ENCODE measurements around the gene NMT1.
A peak's percentile ranks its signal among the peaks of the same experiment; 100 is the strongest.

Gene NMT1

DNA sequence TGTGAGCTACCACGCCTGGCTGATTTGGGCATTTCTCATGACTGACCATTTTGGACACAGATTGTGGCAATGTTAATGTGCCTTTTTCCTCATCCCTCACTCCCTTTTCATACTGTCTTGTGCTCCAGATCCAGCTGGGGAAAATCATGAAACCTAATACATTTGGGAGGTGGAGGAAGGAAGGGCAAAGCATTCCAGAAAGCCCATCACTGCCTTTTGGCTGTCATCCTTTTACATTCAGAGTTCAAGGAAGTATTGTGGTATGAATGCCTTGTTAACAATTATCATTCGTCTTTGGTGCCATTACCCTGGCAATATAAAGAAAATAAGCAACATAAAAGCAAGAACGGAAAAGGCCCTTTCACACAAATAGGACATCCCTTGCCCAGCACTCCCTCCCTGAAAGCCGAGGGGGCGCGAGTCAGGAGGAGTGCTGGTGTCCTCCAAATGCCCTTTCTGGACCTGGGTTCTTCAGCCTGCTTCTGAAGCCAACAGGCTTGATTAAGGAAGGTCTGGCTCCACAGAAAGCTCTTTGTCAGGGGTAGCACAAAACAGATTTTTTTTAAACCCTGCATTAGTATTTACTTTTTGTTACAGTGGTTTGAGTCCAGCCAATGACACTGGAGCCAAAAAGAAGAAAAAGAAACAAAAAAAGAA, 20.1 kb downstream of the NMT1 start:
- DNase-seq (ENCODE audit: low spot score) = peak; percentile 41

DNA sequence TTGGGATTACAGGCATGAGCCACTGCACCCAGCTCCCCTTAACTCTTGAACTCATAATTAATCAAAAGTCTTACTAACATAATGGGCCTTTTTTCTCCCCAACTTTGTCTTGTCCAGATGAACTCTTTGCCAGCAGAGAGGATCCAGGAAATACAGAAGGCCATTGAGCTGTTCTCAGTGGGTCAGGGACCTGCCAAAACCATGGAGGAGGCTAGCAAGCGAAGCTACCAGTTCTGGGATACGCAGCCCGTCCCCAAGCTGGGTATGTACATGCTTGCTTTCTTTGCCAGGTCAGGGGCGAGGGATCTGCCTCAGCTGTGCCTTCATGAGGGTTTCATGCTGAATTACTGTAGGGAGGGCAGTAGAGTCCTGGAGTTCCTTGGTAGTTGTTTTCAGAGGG, 25.3 kb downstream of the NMT1 start:
- peak; percentile 71 for DNase-seq (ENCODE audit: low spot score)

DNA sequence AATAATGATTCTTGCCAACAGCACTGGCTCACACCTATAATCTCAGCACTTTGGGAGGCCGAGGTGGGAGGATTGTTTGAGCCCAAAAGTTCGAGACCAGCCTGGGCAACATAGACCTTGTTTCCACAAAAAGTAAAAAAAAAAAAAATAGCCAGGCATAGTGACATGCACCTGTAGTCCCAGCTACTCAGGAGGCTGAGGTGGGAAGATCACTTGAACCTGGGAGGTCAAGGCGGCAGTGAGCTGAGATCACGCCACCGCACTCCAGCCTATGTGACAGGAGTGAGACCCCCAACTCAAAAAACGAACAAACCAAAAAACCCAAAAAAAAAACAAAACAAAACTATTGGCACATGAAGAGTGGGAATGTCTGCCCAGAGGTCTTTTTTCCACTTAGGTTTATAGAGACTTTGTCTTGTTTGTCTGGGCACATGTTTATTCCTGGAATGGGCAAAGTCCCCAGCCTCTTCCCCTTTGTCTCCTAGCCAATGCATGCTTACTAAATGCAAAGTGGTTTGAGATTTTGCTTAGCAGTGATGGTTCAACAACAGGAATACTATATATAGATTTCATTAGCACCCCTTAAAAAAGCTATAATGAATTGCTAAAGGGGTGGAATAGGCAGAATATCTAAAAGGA, 25.9 kb downstream of the NMT1 start:
- peak; percentile 54 for DNase-seq (ENCODE audit: low spot score)

DNA sequence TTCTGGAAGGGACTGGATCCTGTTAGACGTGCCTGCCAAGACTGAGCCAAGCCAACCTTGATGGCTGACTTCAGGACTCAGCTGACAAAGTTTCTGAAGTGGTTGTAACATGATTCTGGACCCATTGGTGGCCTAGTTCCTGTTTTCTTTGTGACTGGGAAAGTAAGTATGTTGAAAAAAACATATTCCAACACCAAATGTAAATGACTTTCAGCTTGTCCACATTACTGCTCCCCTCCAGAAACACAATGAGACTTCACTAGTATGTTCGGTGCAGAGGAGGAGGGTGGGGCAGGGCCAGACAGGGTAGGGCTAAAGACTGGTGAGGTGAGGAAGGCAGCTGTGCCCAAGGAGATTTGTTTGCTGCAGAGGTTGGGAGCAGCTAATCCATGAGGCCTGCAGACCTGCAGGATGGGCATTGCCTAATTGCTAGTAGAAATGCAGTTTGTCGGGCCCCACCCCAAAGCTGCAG, 26.4 kb downstream of the NMT1 start:
- DNase-seq (ENCODE audit: low spot score) = no peak

DNA sequence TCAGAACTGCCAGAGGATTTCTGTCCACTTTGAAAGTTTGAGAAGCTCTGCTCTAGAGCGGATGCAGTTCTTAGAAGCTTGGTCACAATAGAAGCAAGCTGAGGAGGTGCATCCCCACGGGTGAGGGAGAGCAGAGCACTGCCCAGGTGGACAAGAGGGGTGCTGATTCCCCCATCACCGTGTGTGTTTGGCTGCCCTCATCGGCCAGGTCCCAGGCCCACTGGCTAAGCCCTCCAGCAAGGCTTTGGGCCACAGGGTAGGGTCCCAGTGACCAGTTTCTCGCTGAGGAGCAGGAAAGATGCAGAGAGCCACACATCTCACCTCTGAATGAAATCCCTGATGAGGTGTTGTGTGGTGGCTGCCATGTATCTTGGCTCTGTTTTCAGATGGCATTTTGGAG, 26.9 kb downstream of the NMT1 start:
- no peak for DNase-seq (ENCODE audit: low spot score)

DNA sequence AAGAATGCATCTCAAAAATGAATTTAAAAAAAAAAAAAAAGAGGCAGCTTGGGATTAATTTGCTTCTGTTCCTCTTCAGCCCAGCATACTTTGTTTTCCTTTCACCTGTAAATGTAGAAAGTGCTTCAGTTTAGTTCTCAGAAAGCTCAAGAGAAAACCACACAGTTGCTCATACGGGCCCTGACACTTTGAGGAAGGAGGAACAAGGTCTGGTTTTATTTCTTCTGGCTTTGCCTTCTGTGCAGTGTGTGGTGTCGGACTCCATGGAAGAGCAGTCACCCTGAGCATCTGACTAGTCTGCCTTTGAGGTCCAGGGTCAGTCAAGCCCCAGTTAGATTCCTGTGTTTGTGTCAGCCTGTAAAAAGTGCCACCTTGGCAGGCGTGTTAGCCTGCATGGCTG, 27.6 kb downstream of the NMT1 start:
- DNase-seq (ENCODE audit: low spot score) = no peak

- no peak for DNase-seq (ENCODE audit: low spot score)
Observed at GRCh38 chr17:45090711-45091110, 29.6 kb downstream of the NMT1 start.

DNA sequence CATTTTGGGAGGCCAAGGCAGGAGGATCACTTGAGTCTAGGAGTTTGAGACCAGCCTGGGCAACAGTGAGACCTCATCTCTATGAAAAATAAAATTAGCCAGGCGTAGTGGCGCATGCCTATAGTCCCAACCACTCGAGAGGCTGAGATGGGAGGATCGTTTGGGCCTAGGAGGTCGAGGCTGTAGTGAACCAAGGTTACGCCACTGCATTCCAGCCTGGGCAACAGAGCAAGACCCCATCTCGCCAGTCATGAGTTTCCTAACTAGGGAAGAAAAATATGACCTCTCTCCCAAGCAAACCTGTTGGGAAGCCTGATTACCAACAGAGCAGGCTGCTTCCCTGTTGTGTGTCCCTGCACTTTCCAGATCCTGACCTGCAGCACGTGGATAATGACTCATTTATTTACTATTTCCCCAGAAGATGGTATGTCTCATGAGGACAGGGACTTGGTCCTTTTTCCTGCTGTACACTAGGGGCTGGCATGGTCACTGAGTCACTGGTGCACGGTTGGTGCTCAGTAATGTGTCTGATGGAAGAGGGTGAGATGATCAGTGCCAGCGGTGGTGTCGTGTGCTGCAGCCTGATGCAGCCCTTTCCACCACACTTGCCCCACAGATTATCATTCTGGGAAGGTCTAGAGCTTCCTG, 30.8 kb downstream of the NMT1 start:
- no peak for DNase-seq (ENCODE audit: low spot score)

GRCh38 chr17:45092911-45093430, 31.9 kb downstream of the NMT1 start:
- peak; percentile 99 for DNase-seq (ENCODE audit: low spot score)

GRCh38 chr17:45093444-45094110, 32.5 kb downstream of the NMT1 start:
- DNase-seq (ENCODE audit: low spot score) = peak; percentile 32

DNA sequence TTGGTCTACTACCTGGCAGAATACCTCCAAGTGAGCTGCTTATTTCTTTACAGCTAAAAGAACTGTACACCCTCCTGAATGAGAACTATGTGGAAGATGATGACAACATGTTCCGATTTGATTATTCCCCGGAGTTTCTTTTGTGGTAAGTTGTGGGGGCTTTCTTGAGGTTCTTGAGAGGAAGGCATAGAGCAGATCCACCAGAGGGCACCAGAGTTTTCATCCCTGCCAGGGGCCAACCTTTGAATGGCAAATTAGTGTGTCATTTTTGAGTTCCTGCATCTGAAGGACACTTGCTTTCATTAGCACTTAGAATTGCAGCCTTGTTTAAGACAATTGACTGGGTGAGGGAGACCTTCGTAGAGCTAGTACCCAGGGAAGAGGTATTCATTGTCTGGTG, 35.0 kb downstream of the NMT1 start:
- peak; percentile 26 for DNase-seq (ENCODE audit: low spot score)

- DNase-seq (ENCODE audit: low spot score) = no peak
Observed at GRCh38 chr17:45096926-45097325, 35.8 kb downstream of the NMT1 start.

DNA sequence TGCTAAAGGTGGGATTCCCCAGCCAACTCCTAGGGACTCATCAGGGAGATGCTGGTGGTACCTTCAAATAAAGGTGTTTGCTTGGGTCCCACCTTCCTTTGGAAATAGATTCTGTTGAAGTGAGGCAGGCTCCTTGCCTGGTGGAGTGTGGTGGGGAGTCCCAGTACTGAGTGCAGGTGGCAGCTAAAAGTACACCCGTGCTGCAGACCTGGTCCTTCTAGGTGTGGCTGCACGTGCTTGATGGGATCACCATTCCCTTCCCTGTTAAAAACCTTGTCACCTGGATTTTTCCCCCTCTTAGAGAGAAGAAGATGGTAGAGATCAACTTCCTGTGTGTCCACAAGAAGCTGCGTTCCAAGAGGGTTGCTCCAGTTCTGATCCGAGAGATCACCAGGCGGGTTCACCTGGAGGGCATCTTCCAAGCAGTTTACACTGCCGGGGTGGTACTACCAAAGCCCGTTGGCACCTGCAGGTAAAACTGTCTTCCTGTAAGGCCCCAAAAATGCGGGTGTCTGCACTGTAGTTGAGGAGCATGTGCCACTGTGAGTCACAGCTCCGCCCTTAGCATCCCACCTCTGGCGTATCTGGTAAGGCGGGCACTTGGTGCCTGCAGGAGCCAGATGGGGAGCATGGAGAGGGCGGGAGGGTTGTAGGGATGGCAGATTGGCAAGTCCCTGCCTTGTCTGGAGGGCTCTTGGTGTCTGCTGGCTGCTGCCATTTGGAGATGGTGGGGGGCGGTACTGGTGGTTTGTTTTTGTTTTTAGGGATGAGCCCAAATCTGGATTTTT, 37.2 kb downstream of the NMT1 start:
- no peak for DNase-seq (ENCODE audit: low spot score)

GRCh38 chr17:45098869-45099616, 37.9 kb downstream of the NMT1 start:
- peak; percentile 81 for DNase-seq (ENCODE audit: low spot score)

DNA sequence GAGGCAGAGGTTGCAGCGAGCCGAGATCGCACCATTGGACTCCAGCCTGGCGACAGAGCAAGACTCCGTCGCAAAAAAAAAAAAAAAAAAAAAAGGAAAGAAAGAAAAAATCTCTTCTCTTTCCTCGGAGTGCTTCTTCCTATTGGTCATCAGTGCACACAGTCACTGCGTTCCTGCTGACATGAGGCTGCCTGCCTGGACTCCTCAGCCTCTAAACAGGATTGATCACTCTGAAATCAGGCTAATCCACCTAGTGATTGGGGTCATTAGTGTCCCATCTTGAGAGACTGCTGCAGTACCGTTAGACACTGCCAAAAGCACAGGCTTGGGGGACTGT, 40.4 kb downstream of the NMT1 start:
- DNase-seq (ENCODE audit: low spot score) = no peak

DNA sequence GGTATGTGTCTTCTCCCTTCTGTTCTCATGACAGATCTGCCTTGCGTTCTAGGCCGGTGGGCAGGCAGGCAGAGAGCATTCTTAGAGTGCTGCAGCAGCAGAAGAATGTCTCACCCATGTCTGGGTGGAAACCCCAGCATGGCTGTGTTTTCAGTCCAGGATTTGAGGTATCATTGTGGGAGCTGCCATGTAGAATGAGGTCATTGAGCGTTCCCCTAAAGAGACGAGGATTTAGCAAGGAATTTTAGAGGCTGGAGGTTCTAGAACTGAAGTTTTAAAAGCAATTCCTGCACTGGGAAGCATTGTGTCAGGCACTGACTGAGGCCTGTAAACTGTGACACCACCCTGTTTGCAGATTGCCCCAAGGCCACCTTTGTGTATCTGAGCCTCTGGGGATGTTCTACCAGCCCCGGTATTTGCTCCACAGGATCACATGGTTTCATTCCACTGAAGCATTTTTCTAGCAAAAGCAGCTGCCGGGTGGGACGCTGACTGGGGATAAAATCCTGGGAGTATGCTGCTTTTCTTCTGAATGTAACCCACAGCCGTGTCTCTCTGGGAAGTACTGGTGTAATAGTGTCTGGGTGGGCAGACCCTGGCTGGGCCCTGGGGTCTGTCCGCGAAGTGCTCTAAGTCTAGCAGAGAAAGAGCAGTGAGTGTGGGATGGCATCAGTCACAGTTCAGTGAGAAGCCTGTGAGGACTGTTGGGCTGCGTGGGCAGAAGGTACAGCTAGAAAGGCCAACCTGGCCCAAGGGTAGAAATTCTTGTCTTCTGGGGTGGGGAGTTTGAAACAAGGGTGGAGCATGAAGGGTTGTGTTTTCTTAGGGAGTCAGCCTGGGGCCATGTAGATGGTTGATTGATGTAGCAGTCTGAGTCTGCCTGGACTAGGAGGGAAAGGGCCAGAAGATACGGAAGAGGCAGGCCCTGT, 41.0 kb downstream of the NMT1 start:
- no peak for DNase-seq (ENCODE audit: low spot score)

DNA sequence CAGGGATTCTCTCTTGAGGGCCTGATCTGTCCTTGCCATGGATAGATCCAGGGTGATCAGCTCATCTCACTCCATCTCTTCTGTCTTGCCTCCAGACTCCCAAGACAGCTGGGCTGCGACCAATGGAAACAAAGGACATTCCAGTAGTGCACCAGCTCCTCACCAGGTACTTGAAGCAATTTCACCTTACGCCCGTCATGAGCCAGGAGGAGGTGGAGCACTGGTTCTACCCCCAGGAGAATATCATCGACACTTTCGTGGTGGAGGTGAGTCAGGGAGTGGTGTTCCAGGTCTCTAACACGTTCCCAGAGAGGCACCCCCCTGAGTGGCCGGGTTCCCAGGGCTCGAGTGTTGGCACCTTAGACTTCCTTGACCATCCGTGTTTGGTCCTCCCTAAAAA, 41.7 kb downstream of the NMT1 start:
- no peak for DNase-seq (ENCODE audit: low spot score)

GRCh38 chr17:45103269-45103795, 42.2 kb downstream of the NMT1 start:
- no peak for DNase-seq (ENCODE audit: low spot score)

GRCh38 chr17:45104029-45104428, 42.9 kb downstream of the NMT1 start:
- DNase-seq (ENCODE audit: low spot score) = no peak

DNA sequence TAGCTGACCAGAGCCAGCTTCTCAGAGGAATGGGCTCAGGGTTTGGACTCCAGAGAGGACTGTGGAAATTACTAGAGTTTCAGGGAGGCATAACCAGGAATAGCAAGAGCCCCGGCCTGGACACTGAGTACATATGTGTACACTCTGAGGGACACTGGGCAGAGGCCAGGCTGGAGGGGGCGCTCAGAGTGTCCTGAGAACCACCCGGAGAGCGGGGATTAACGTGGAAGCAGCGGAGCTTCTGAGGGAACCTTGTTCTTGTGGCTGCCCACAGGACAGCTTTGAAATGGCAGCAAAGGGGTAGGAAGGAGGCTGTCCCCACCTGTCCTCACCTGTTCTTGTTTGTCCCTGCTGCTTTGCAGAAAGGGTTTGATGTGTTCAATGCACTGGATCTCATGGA, 43.4 kb downstream of the NMT1 start:
- DNase-seq (ENCODE audit: low spot score) = no peak
